ENCODE measurements around the gene CEACAM16. TPM values are rescaled to one million over a fixed set of nuclear protein-coding genes. Genes with fewer than 3 reads are reported as not detected.

CEACAM16 gene
- total RNA-seq, 1 experiment from 2014 or later: not detected

GRCh38 chr19:44742330-44743061, 43.5 kb downstream of the CEACAM16 start:
- H2AFZ ChIP-seq: peak overlapping the region; percentile 39; the same call in 1 of the 2 replicates
- ChIA-PET POLR2A (ENCODE audit: unreplicated experiment) (interaction anchor here (0.6 kb wide), 2 partner anchors 28 to 147 kb away, joined by 3 to 4 read pairs; no protein-coding TSS in a partner anchor), CTCF (interaction anchor here (0.5 to 1.4 kb wide), 5 partner anchors 25 to 166 kb away, joined by 3 to 19 read pairs (median 16); no protein-coding TSS in a partner anchor)
- 0 out of 2 replicates have a peak, but pooled peaks have one; percentile 13 for TF ChIP-seq CTCF (conservative IDR thresholded peaks at IDR 0.05)
- no peak for TF ChIP-seq EZH2 (IDR thresholded peaks at IDR 0.05; ENCODE audit: low read depth)
- peak overlapping the region; percentile 99 for H3K27ac ChIP-seq
- no peaks in the 10 kb centered on the region for H3K9me2 ChIP-seq (ENCODE audit: insufficient read depth)
- H4K20me1 ChIP-seq (ENCODE audit: insufficient read depth): no peaks in the 10 kb centered on the region
- DNase-seq: peak; percentile 55 to 84
- no peaks in the 10 kb centered on the region for H3K9me3 ChIP-seq (ENCODE audit: insufficient read depth, low read depth)
- no peaks in the 10 kb centered on the region for H3K79me2 ChIP-seq (ENCODE audit: low read depth)
- H3K4me2 ChIP-seq: peak overlapping the region; percentile 82
- no peaks in the 10 kb centered on the region for H3K36me3 ChIP-seq (ENCODE audit: low read depth)
- H3K27me3 ChIP-seq (ENCODE audit: insufficient read depth, low read depth): no peaks in the 10 kb centered on the region
- H3K4me3 ChIP-seq: peak overlapping the region; percentile 44; the same call in 1 of the 2 replicates
- peaks cover 84% of the 10 kb centered on the region for H3K4me1 ChIP-seq (replicated peaks; ENCODE audit: insufficient read depth)
- BruUV-seq (replicated peaks): TSS peak; percentile 68
- H3F3A ChIP-seq (ENCODE audit: insufficient read depth, low read depth): peaks cover 47% of the 10 kb centered on the region
- intact Hi-C loops (cut with micrococcal nuclease; ENCODE audit: unreplicated experiment): no loop called here

GRCh38 chr19:44744871-44745332, 46.0 kb downstream of the CEACAM16 start:
- H2AFZ ChIP-seq: no peak overlapping the region
- H3K4me1 ChIP-seq (replicated peaks; ENCODE audit: insufficient read depth): peaks cover 78% of the 10 kb centered on the region

More at GRCh38 chr19:44744871-44745332, 46.0 kb downstream of the CEACAM16 start:
- Histone ChIP-seq H3K9me3 (ENCODE audit: insufficient read depth, low read depth) (no peaks in the 10 kb centered on the region), H3K4me3 (no peak overlapping the region), H3F3A (ENCODE audit: insufficient read depth, low read depth) (peaks cover 48% of the 10 kb centered on the region), H3K9me2 (ENCODE audit: insufficient read depth) (no peaks in the 10 kb centered on the region), H4K20me1 (ENCODE audit: insufficient read depth) (no peaks in the 10 kb centered on the region), H3K4me2 (peak overlapping the region; percentile 44), H3K27ac (peak overlapping the region; percentile 35), H3K79me2 (ENCODE audit: low read depth) (peaks cover 11% of the 10 kb centered on the region), H3K36me3 (ENCODE audit: low read depth) (no peaks in the 10 kb centered on the region), H3K27me3 (ENCODE audit: insufficient read depth, low read depth) (no peaks in the 10 kb centered on the region)
- CTCF ChIA-PET: interaction anchor here (0.7 to 1.0 kb wide), 2 partner anchors 21 to 26 kb away, joined by 5 to 13 read pairs; no protein-coding TSS in a partner anchor
- POLR2A ChIA-PET (ENCODE audit: unreplicated experiment): no interaction called here
- BruUV-seq (replicated peaks): no TSS peak
- DNase-seq: no peak
- intact Hi-C loops (cut with micrococcal nuclease; ENCODE audit: unreplicated experiment): no loop called here
- TF ChIP-seq CTCF (conservative IDR thresholded peaks at IDR 0.05) (no peak), EZH2 (IDR thresholded peaks at IDR 0.05; ENCODE audit: low read depth) (no peak)
